HCT116 (cell line): ENCODE data around the gene WDHD1. TPM values are rescaled to one million over a fixed set of nuclear protein-coding genes. Genes with fewer than 3 reads are reported as not detected.

Experiments used
- ATAC-seq: fragments of 200-7000 bp; cut with Tn5 transposase; 2 replicates; pipeline ENCODE4 v1.9.1; 2020; ENCODE audit warnings: mild to moderate bottlenecking, moderate library complexity
- BruUV-seq: library from RNA; stranded (reverse); fragments of 400-500 nt; replicated peaks from 2 replicates; lab custom pipeline; 2021; lab: Mats Ljungman, UMichigan
- CTCF ChIA-PET: fragments of 300-600 bp; sonication (Branson Sonifier 250); formaldehyde crosslinking; loops from one replicate; lab custom pipeline; 2021; ENCODE audit warnings: antibody characterized with exemption; lab: Charles Lee
- POLR2A ChIA-PET: fragments of 300-600, 350-600 bp; sonication (Branson Sonifier 250); formaldehyde crosslinking; loops from one replicate; lab custom pipeline; 2021; ENCODE audit warnings: antibody characterized with exemption; lab: Charles Lee
- RAD21 ChIA-PET, 2 experiments: fragments of 300-600 bp; sonication (Branson Sonifier 250); formaldehyde crosslinking; loops; one replicate each; lab custom pipeline; 2023; ENCODE audit warnings: low total read pairs in 2 of 2; ENCODE audit not compliant: uncharacterized antibody in 2 of 2, unreplicated experiment in 2 of 2, low non-redundant PET in 1 of 2; lab: Charles Lee
- DNase-seq: peaks from one replicate; pipeline ENCODE4 v3.0.0-alpha.2; 2010; ENCODE audit warnings: low read depth, low spot score
- H2AFZ ChIP-seq: fragments of 200-600 bp; shearing (Covaris generic), sonication (generic); 2 replicates; pipeline ENCODE4 v1.6.1; 2017; ENCODE audit warnings: low read depth, mixed run types, mixed read lengths, antibody characterized with exemption, low read length; ENCODE audit not compliant: poor library complexity, severe bottlenecking
- H3K27ac ChIP-seq: 2 replicates; pipeline ENCODE4 v1.5.1; 2012; ENCODE audit warnings: low read depth, low read length
- H3K27me3 ChIP-seq: fragments of 200-600 bp; sonication (generic); 2 replicates; pipeline ENCODE4 v1.6.1; 2016; ENCODE audit warnings: mixed run types, low read length, mixed read lengths; ENCODE audit not compliant: insufficient read depth
- H3K36me3 ChIP-seq, 2 experiments: fragments of 200-500 bp in 1 of 2; fragments of 200-600 bp in 1 of 2; sonication (Bioruptor generic) in 1 of 2; sonication (generic) in 1 of 2; 2 replicates each; pipeline versions ENCODE4 v1.5.1 to v1.6.1; 2014 to 2016; ENCODE audit warnings: low read length in 2 of 2, inconsistent platforms in 1 of 2, mixed read lengths in 1 of 2, mixed run types in 1 of 2; ENCODE audit not compliant: insufficient read depth in 2 of 2, control insufficient read depth in 1 of 2
- H3K4me1 ChIP-seq, 2 experiments: fragments of 200-600 bp in 1 of 2; sonication (generic) in 1 of 2; 2 replicates each; pipeline versions ENCODE4 v1.5.1 to v1.6.1; 2012 to 2017; ENCODE audit warnings: low read length in 2 of 2, inconsistent platforms in 1 of 2, mild to moderate bottlenecking in 1 of 2, mixed read lengths in 1 of 2, mixed run types in 1 of 2, moderate library complexity in 1 of 2; ENCODE audit not compliant: insufficient read depth in 2 of 2, control insufficient read depth in 1 of 2
- H3K4me2 ChIP-seq: fragments of 200-600 bp; sonication (generic); 2 replicates; pipeline ENCODE4 v1.6.1; 2017; ENCODE audit warnings: mixed run types, low read length, mixed read lengths
- H3K4me3 ChIP-seq, 2 experiments: fragments of 200-600 bp in 1 of 2; sonication (generic) in 1 of 2; replicated peaks in 1 of 2; 2 replicates each; pipeline ENCODE4 v1.5.1; 2011 to 2016; ENCODE audit warnings: low read length in 2 of 2, control low read depth in 1 of 2, low read depth in 1 of 2, mild to moderate bottlenecking in 1 of 2, mixed read lengths in 1 of 2, mixed run types in 1 of 2
- H3K79me2 ChIP-seq: fragments of 200-600 bp; sonication (generic); 2 replicates; pipeline ENCODE4 v1.6.1; 2017; ENCODE audit warnings: mild to moderate bottlenecking, mixed run types, low read length, moderate library complexity, mixed read lengths; ENCODE audit not compliant: insufficient read depth
- H3K9ac ChIP-seq: fragments of 200-600 bp; sonication (generic); 2 replicates; pipeline ENCODE4 v1.6.1; 2016; ENCODE audit warnings: low read length, mixed read lengths
- H3K9me2 ChIP-seq: fragments of 200-600 bp; sonication (generic), shearing (Covaris generic); 2 replicates; pipeline ENCODE4 v1.6.1; 2017; ENCODE audit warnings: mixed run types, mild to moderate bottlenecking, moderate library complexity; ENCODE audit not compliant: insufficient read depth
- H3K9me3 ChIP-seq, 2 experiments: fragments of 200-500 bp in 1 of 2; fragments of 200-600 bp in 1 of 2; sonication (Bioruptor generic) in 1 of 2; sonication (generic) in 1 of 2; 2 replicates each; pipeline ENCODE4 v1.6.1; 2014 to 2017; ENCODE audit warnings: low read length in 2 of 2, mixed read lengths in 2 of 2, inconsistent platforms in 1 of 2, low read depth in 1 of 2, mild to moderate bottlenecking in 1 of 2, mixed run types in 1 of 2, moderate library complexity in 1 of 2; ENCODE audit not compliant: control insufficient read depth in 1 of 2, insufficient read depth in 1 of 2
- H4K20me1 ChIP-seq: fragments of 200-600 bp; sonication (generic), shearing (Covaris generic); 2 replicates; pipeline ENCODE4 v1.6.1; 2017; ENCODE audit warnings: mixed run types, mild to moderate bottlenecking, moderate library complexity; ENCODE audit not compliant: insufficient read depth
- ATF3 ChIP-seq: IDR thresholded peaks from 2 replicates; pipeline ENCODE4 v1.6.1; 2012
- CBX3 ChIP-seq: IDR thresholded peaks from 2 replicates; pipeline ENCODE4 v1.6.1; 2012; ENCODE audit warnings: low read depth
- CEBPB ChIP-seq: IDR thresholded peaks from 2 replicates; pipeline ENCODE4 v1.6.1; 2012; ENCODE audit warnings: low read depth
- EZH2 ChIP-seq: fragments of 200-600 bp; sonication (generic); IDR thresholded peaks from 2 replicates; pipeline ENCODE4 v1.6.1; 2017; ENCODE audit warnings: antibody characterized with exemption, mixed run types
- EZH2phosphoT487 ChIP-seq: fragments of 200-600 bp; IDR thresholded peaks from 2 replicates; pipeline ENCODE4 v1.6.1; 2018; ENCODE audit warnings: antibody characterized with exemption, borderline replicate concordance
- POLR2A ChIP-seq: IDR thresholded peaks from 2 replicates; pipeline ENCODE4 v1.7.0; 2011; ENCODE audit warnings: borderline replicate concordance; ENCODE audit not compliant: insufficient read depth, insufficient read length; ENCODE audit errors: extremely low read depth
- REST ChIP-seq: IDR thresholded peaks from 2 replicates; pipeline ENCODE4 v1.6.1; 2012; ENCODE audit warnings: low read depth
- SIN3A ChIP-seq: IDR thresholded peaks from 2 replicates; pipeline ENCODE4 v1.6.1; 2012; ENCODE audit warnings: low read depth
- SP1 ChIP-seq: IDR thresholded peaks from 2 replicates; pipeline ENCODE4 v1.6.1; 2012; ENCODE audit warnings: low read depth
- TCF7L2 ChIP-seq: IDR thresholded peaks from 2 replicates; pipeline ENCODE4 v1.7.0; 2011; ENCODE audit warnings: borderline replicate concordance, inconsistent platforms; ENCODE audit not compliant: insufficient read depth, insufficient read length; ENCODE audit errors: extremely low read depth
- YY1 ChIP-seq: IDR thresholded peaks from 2 replicates; pipeline ENCODE4 v1.6.1; 2011; ENCODE audit warnings: low read length, low read depth, moderate library complexity, mild to moderate bottlenecking; ENCODE audit not compliant: insufficient replicate concordance; ENCODE audit errors: extremely low read depth
- intact Hi-C: fragments of 100-400 bp; cut with micrococcal nuclease; formaldehyde crosslinking; loops from 2 replicates; pipeline ENCODE4 v1.10.0; 2022
- total RNA-seq: library from RNA; stranded (reverse); gene quantifications from one replicate; pipeline ENCODE4 v1.2.1, GENCODE V29; 2021; ENCODE audit not compliant: unreplicated experiment

The WDHD1 gene
- total RNA-seq, 1 experiment from 2014 or later, result 44.3 TPM

- Histone ChIP-seq H3K27me3 (no peaks in the 10 kb centered on the region), H3K4me3 (no peak overlapping the region), H3K9ac (no peak overlapping the region), H3K9me3 (no peaks in the 10 kb centered on the region), H3K9me2 (no peaks in the 10 kb centered on the region), H3K4me2 (no peak overlapping the region), H3K4me1 (no peaks in the 10 kb centered on the region), H3K79me2 (no peaks in the 10 kb centered on the region), H3K36me3 (peaks cover 4 to 5% of the 10 kb centered on the region in 2 experiments; a peak in 2 of 4 replicates), H2AFZ (no peak overlapping the region), H3K27ac (no peak overlapping the region), H4K20me1 (no peaks in the 10 kb centered on the region)
- no peak for TF ChIP-seq EZH2
- TF ChIP-seq CBX3, result no peak
- no peak for TF ChIP-seq SIN3A
- TF ChIP-seq POLR2A, result no peak
- TF ChIP-seq YY1, result no peak
- intact Hi-C loops, result no loop called here
- ATAC-seq (no peak), DNase-seq (no peak)
- no TSS peak for BruUV-seq
- POLR2A ChIA-PET, result no interaction called here
- CTCF ChIA-PET, result no interaction called here
- RAD21 ChIA-PET, result interaction anchor here in 1 of 2 experiments (0.6 kb wide), 1 partner anchor 13 kb away, joined by 3 read pairs; no protein-coding TSS in a partner anchor
Measured at GRCh38 chr14:54944737-54945391, 82.0 kb downstream of the WDHD1 start.

- Histone ChIP-seq H3K4me1 (no peaks in the 10 kb centered on the region), H4K20me1 (no peaks in the 10 kb centered on the region), H2AFZ (no peak overlapping the region), H3K9me3 (no peaks in the 10 kb centered on the region), H3K4me3 (no peak overlapping the region), H3K79me2 (no peaks in the 10 kb centered on the region), H3K4me2 (no peak overlapping the region), H3K9ac (no peak overlapping the region), H3K27ac (no peak overlapping the region), H3K9me2 (no peaks in the 10 kb centered on the region), H3K36me3 (peaks cover 4 to 9% of the 10 kb centered on the region in 2 experiments; a peak in 2 of 4 replicates), H3K27me3 (no peaks in the 10 kb centered on the region)
- ChIA-PET RAD21 (no interaction called here), POLR2A (no interaction called here), CTCF (no interaction called here)
- TF ChIP-seq REST, result no peak
- no peak for TF ChIP-seq EZH2phosphoT487
- no peak for TF ChIP-seq TCF7L2
- TF ChIP-seq EZH2, result no peak
- no peak for TF ChIP-seq SP1
- TF ChIP-seq ATF3, result no peak
- no peak for TF ChIP-seq CEBPB
- no peak for DNase-seq
- intact Hi-C loops, result no loop called here
- BruUV-seq, result no TSS peak
- ATAC-seq, result no peak
Measured at GRCh38 chr14:54942913-54943312, 84.0 kb downstream of the WDHD1 start.
